ENCODE results near the gene FTL. TPM values are rescaled to one million over a fixed set of nuclear protein-coding genes. Genes with fewer than 3 reads are reported as not detected.

FTL gene
- polyA plus RNA-seq, 1 experiment, result 3,644 TPM

GRCh38 chr19:48993175-48994034, 28.3 kb downstream of the FTL start, which contains the start of the genes GYS1 and RUVBL2:
TSS of gene GYS1 (minus strand) at chr19:48993309. CDS start at chr19:48993112, 197 bp downstream.
TSS of gene RUVBL2 (plus strand) at chr19:48993887. CDS start at chr19:48993912, 25 bp downstream.
- H3K27me3 ChIP-seq (ENCODE audit: control insufficient read depth, insufficient read depth, low read length), result no peaks in the 10 kb centered on the region
- no peaks in the 10 kb centered on the region for H3K9me3 ChIP-seq (ENCODE audit: control insufficient read depth, insufficient read depth, low read length)
- POLR2A ChIA-PET, result interaction anchor here (0.6 to 3.0 kb wide), 18 partner anchors 8 to 375 kb away, joined by 3 to 22 read pairs (median 4); partner anchors contain the start of genes CGB7, FTL, LIN7B and PPP1R15A
- H3K4me3 ChIP-seq (ENCODE audit: low read depth, low read length), result peak within 1 kb of the TSS; percentile 96
- CTCF ChIA-PET, result interaction anchor here (0.5 to 3.0 kb wide), 45 partner anchors 8 to 415 kb away, joined by 3 to 61 read pairs (median 4); partner anchors contain the start of genes BCAT2, CGB7 and LHB
- H3K27ac ChIP-seq (ENCODE audit: low read depth, low read length), result peak within 1 kb of the TSS; percentile 68
- DNase-seq (ENCODE audit: low read depth, low spot score), result peak; percentile 99
- peak; percentile 88 for TF ChIP-seq CTCF (IDR thresholded peaks at IDR 0.05; ENCODE audit: low read depth, low read length)

GRCh38 chr19:48994035-48994386, 28.9 kb downstream of the FTL start:
- peak overlapping the region; percentile 34 for H3K27ac ChIP-seq (ENCODE audit: low read depth, low read length)
- POLR2A ChIA-PET, result interaction anchor here (0.7 to 3.0 kb wide), 9 partner anchors 15 to 375 kb away, joined by 3 to 22 read pairs (median 4); partner anchors contain the start of genes FTL, PPP1R15A, RPL18 and SPHK2
- no peaks in the 10 kb centered on the region for H3K27me3 ChIP-seq (ENCODE audit: control insufficient read depth, insufficient read depth, low read length)
- H3K4me3 ChIP-seq (ENCODE audit: low read depth, low read length), result peak overlapping the region; percentile 95
- CTCF ChIA-PET, result interaction anchor here (0.6 to 3.0 kb wide), 25 partner anchors 8 to 268 kb away, joined by 3 to 61 read pairs (median 7); partner anchors contain the start of genes CGB7 and LHB
- no peak for TF ChIP-seq CTCF (IDR thresholded peaks at IDR 0.05; ENCODE audit: low read depth, low read length)
- H3K9me3 ChIP-seq (ENCODE audit: control insufficient read depth, insufficient read depth, low read length), result no peaks in the 10 kb centered on the region
- DNase-seq (ENCODE audit: low read depth, low spot score), result no peak

GRCh38 chr19:48997972-48998371, 32.9 kb downstream of the FTL start:
- Histone ChIP-seq H3K4me3 (ENCODE audit: low read depth, low read length) (no peak overlapping the region), H3K9me3 (ENCODE audit: control insufficient read depth, insufficient read depth, low read length) (no peaks in the 10 kb centered on the region), H3K27ac (ENCODE audit: low read depth, low read length) (no peak overlapping the region), H3K27me3 (ENCODE audit: control insufficient read depth, insufficient read depth, low read length) (no peaks in the 10 kb centered on the region)
- no peak for DNase-seq (ENCODE audit: low read depth, low spot score)
- POLR2A ChIA-PET, result interaction anchor here (0.7 to 0.8 kb wide), 2 partner anchors 84 to 126 kb away, joined by 3 to 4 read pairs; partner anchors contain the start of gene PPP1R15A
- CTCF ChIA-PET, result interaction anchor here (0.7 to 3.5 kb wide), 12 partner anchors 10 to 210 kb away, joined by 3 to 28 read pairs (median 4); a partner anchor contains a TSS
- TF ChIP-seq CTCF (IDR thresholded peaks at IDR 0.05; ENCODE audit: low read depth, low read length), result peak; percentile 55

- no peak overlapping the region for H3K27ac ChIP-seq (ENCODE audit: low read depth, low read length)
- DNase-seq (ENCODE audit: low read depth, low spot score), result peak; percentile 43
- ChIA-PET POLR2A (interaction anchor here (0.6 kb wide), 2 partner anchors 18 to 128 kb away, joined by 3 read pairs; partner anchors contain the start of gene PPP1R15A), CTCF (interaction anchor here (0.6 to 3.5 kb wide), 27 partner anchors 9 to 538 kb away, joined by 3 to 30 read pairs (median 4); partner anchors contain the start of gene CGB7)
- no peak overlapping the region for H3K4me3 ChIP-seq (ENCODE audit: low read depth, low read length)
- no peaks in the 10 kb centered on the region for H3K9me3 ChIP-seq (ENCODE audit: control insufficient read depth, insufficient read depth, low read length)
- H3K27me3 ChIP-seq (ENCODE audit: control insufficient read depth, insufficient read depth, low read length), result no peaks in the 10 kb centered on the region
- peak; percentile 85 for TF ChIP-seq CTCF (IDR thresholded peaks at IDR 0.05; ENCODE audit: low read depth, low read length)
Observed at GRCh38 chr19:48999481-49000325, 34.6 kb downstream of the FTL start.

All from AG04450 (cell line).